ENCODE results near the gene SAMD8.

The SAMD8 gene

DNA sequence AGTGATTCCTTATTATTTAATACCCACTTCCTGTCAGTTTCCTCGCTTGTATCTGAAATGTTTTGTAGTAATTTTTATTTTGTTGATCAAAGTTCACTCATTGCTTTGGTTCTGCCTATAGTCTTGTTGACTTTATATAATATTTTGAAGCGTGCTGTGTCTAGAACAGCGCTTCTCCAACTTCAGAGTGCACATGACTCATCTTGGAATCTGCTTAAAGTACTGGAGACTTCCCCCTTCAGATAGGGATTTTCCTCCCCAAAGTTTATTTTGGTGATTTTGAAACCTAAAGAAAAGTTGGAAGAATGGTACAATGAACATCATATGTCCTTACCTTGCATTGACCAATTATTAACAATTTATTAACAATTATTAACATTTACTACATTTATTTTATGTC lies 118.5 kb downstream of the SAMD8 start:
- no peak for FAIRE-seq

DNA sequence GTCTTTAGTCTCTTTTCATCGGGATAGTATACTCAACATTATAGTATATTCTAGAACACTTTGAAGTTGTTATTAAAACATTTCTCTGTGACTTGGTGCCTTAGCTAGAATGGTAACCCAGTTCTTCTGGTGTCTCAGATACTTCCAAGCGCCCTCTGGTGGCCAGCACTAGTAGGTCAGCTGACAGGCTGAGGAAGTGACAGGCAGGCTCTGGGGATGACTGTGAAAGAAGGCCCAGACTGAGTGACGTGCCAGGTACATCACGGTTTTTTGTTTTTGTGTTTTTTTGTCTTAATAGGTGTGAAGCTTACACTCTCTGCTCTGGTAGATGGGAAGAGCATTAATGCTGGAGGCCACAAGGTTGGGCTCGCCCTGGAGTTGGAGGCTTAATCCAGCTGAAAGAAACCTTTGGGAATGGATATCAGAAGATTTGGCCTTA lies 119.2 kb downstream of the SAMD8 start:
- no peak for FAIRE-seq
